Suprapubic skin (tissue), 4 donors: ENCODE data around the gene TCHH.

ENCODE experiments used
- CTCF ChIP-seq, 2 donors: fragments of 200-600 bp in 1 of 2; fragments of 450-650 bp in 1 of 2; sonication (generic) in 1 of 2; IDR thresholded peaks; one replicate each; pipeline ENCODE4 v1.5.1; 2016 to 2019; ENCODE audit warnings: antibody characterized with exemption in 2 of 2, mild to moderate bottlenecking in 1 of 2, moderate library complexity in 1 of 2
- EP300 ChIP-seq: sonication (generic); formaldehyde crosslinking; IDR thresholded peaks from one replicate; pipeline ENCODE4 v1.6.1; 2017; ENCODE audit warnings: antibody characterized with exemption
- POLR2A ChIP-seq, 2 donors: fragments of 450-650 bp; IDR thresholded peaks; one replicate each; pipeline ENCODE4 v1.6.1; 2017; ENCODE audit warnings: antibody characterized with exemption in 2 of 2, mild to moderate bottlenecking in 2 of 2, moderate library complexity in 2 of 2
- POLR2AphosphoS5 ChIP-seq, 3 donors: sonication (generic); formaldehyde crosslinking; IDR thresholded peaks; one replicate each; pipeline ENCODE4 v1.6.1; 2017; ENCODE audit warnings: antibody characterized with exemption in 3 of 3

- TF ChIP-seq POLR2A (IDR thresholded peaks at IDR 0.05) = no peak
- no peak for TF ChIP-seq CTCF (IDR thresholded peaks at IDR 0.05)
- TF ChIP-seq POLR2AphosphoS5 (IDR thresholded peaks at IDR 0.05) = no peak
- no peak for TF ChIP-seq EP300
Observed at GRCh38 chr1:152151646-152152045, 36.4 kb upstream of the TCHH start.
